GM12873 (cell line): ENCODE results near the gene DNAJC8.

Experiments used
- TF ChIP-seq, protein P1 (sequence below): IDR thresholded peaks from 2 replicates; pipeline ENCODE4 v1.5.1; 2012; ENCODE audit warnings: low read depth, mild to moderate bottlenecking, moderate library complexity, low read length, control low read depth; ENCODE audit not compliant: insufficient read depth; ENCODE audit errors: missing control alignments

Gene DNAJC8

DNA sequence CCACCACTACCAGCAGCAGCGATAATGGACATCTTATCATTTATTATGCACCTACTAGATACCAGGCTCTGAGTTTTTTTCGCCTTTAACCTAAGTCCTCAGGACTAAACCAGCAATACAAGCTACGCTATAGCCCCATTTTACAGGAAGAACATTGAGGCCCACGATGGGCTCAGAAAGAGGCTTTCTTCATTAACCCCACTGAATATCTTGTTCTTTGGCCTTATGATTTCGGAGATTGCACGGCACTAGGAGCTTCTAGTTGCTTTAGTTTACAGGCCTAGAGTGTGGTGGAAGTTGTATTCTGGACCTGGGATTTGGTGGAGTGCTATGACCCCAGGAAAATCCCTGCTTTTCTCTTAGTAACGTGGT is 28.0 kb upstream of the DNAJC8 start:
- TF ChIP-seq, protein P1, sequence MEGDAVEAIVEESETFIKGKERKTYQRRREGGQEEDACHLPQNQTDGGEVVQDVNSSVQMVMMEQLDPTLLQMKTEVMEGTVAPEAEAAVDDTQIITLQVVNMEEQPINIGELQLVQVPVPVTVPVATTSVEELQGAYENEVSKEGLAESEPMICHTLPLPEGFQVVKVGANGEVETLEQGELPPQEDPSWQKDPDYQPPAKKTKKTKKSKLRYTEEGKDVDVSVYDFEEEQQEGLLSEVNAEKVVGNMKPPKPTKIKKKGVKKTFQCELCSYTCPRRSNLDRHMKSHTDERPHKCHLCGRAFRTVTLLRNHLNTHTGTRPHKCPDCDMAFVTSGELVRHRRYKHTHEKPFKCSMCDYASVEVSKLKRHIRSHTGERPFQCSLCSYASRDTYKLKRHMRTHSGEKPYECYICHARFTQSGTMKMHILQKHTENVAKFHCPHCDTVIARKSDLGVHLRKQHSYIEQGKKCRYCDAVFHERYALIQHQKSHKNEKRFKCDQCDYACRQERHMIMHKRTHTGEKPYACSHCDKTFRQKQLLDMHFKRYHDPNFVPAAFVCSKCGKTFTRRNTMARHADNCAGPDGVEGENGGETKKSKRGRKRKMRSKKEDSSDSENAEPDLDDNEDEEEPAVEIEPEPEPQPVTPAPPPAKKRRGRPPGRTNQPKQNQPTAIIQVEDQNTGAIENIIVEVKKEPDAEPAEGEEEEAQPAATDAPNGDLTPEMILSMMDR = no peak

DNA sequence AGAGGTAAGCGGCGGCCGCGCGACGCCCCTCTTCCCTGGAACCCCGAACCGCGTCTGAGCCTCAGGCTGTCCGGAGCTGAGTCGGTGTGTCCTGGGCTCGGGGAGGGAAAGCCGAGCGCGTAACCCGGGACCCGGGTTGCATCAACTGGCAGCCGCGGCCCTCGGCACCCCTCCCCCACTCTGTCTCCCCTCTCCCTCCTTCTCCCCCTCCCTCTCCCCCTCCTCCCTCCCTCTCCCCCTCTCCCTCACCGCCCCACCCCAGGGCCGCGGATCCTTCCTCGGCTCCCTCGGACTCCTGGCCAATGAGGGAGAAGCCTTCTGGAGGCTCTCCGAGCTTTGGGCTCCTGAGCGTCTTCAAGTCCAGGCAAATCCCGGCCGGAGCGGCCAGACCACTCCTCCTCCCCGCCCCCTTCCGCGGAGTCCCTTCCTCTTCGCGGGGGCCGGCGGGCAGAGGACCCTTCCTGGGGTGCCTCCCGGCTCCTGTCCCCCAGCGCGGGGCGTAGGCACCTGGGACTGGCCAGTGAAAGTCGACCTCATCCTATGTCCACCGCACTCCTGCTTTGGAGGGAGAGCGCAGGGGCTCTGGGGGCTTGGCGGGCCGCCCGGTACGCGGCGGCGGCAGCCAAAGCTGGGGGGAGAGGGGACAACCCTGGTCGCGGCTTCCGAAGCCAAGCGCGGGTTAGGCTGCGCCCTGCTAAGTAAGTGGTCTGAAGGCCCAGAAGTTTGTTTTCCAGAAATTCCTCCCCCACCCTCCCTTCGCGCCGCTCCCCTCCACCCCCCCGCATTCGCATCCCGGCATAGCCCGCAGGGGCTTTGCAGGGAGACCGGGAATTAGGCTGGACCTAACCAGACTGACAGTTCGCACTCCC is 27.3 kb upstream of the DNAJC8 start:
- TF ChIP-seq, protein P1 = no peak

DNA sequence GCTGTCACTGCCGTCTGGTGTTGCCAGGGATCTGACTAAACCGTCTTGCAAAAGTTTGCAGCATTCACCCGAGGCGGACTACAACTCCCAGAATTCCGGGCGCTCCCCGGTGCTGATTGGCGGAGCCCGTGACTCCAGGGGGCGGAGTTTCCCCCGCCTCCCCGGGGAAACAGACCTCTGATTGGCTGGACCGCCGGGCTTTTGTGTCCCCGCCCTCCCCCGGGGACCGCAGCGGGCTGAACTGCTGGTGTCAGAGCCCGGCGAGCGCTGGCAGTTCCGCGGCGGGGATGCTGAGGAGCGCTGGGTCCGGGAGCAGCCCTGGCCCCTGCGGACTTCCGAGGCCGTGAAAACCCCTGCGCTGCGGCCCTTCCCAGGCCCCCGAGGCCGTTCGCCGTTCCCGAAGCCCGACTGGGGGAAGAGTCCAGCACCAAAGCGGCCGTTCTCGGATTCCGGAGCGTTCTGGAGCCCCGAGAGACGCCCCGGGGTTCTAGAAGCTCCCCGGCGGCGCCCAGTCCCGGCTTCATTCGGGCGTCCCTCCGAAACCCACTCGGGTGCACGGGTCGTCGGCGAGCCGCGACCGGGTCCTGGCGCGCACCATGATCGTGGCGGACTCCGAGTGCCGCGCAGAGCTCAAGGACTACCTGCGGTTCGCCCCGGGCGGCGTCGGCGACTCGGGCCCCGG is 26.6 kb upstream of the DNAJC8 start, which contains the start of gene SESN2:
SESN2 (plus strand) TSS at position 267 of the 682 bp plus-strand sequence; CDS start at position 597, 330 bp downstream.
- TF ChIP-seq, protein P1 = no peak

DNA sequence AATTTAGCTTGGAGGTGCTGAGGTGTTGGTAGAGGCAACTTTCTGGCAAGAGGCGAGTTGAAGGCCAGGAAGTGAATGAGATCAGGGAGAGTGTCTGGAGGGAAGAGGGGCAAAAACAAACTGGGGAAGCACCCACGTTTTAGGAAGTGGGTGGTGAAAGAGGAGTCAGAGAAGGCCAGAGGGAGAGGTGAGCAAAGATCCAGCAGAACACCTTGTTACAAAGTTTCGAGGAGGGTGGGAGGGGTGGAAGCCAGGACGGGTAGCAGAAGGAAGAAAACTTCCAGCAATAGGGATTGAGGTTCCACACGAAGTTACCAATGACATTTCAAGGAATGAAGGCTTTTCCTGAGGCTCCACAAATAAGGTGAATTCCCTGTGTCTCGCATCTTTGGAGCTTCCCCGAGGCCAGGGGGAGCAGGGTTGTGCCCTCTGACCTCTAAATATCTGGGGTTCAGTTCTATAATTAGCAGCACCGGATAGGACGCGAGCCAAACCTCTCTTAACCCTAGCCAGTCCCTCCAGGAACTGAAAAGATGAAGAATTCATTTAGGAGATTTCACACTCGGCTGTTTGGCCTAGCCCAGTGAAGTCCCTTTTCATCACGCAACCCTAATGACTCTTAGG is 25.9 kb upstream of the DNAJC8 start:
- TF ChIP-seq, protein P1 = no peak

DNA sequence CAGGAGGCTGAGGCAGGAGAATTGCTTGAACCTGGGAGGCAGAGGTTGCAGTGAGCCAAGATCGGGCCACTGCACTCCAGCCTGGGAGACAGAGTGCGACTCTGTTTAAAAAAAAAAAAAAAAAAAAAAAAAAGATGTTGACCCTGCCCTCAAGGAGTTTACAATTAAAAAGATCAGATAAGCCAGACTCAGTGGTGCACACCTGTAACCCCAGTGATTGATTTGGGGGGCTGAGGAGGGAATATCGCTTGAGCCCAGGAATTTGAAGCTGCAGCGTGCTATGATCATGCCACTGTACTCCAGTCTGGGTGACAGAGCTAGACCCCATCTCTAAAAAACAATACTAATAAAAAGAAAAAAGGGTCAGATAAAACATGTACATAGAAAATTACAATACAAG is 24.9 kb upstream of the DNAJC8 start:
- TF ChIP-seq, protein P1 = no peak

DNA sequence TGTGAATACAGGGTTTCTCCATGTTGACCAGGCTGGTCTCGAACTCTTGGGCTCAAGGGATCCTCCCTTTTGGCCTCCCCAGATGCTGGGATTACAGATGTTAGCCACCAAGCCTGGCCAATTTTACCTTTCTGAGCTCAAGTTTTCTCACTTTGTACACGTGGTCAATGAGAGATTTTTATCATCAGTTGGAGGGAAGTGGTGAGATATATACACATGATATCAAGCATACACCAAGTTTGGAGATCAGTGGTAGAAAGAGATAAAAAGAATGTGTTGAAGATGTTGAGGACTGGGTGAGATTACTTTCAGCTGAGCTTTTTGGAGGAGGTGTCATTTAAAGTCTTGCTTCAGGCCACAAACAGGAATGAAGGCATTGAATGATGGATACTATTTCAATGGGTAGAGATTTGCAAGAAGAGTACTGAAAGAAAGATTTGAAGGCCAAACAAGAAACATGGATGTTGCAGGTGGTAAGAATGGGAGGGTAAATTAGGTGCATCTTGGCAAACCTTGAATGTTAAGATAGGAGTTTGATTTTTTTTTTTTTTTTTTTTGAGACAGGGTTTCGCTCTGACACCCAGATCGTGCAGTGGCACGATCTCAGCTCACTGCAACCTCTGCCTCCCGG is 23.5 kb upstream of the DNAJC8 start:
- TF ChIP-seq, protein P1 = no peak
